HepG2 (cell line): ENCODE results near the gene ART3. TPM values are rescaled to one million over a fixed set of nuclear protein-coding genes. Genes with fewer than 3 reads are reported as not detected.

Source experiments
- ATAC-seq: fragments of 200-7000 bp; cut with Tn5 transposase; 3 replicates; pipeline ENCODE4 v1.9.1; 2020; ENCODE audit warnings: mild to moderate bottlenecking, moderate library complexity
- BruUV-seq: library from RNA; stranded (reverse); fragments of 400-500 nt; replicated peaks from 2 replicates; lab custom pipeline; 2021; lab: Mats Ljungman, UMichigan
- CTCF ChIA-PET: fragments of 300-600 bp; formaldehyde crosslinking; extraction: SDS; loops from one replicate; lab custom pipeline; 2021; ENCODE audit warnings: low total read pairs, inconsistent platforms, low intra/inter-chr PET ratio; lab: Yijun Ruan, JAX
- POLR2A ChIA-PET: fragments of 350-600 bp; sonication (Branson Sonifier 250); formaldehyde crosslinking; loops from one replicate; lab custom pipeline; 2020; ENCODE audit warnings: antibody characterized with exemption, inconsistent platforms; lab: Yijun Ruan, JAX
- DNase-seq: peaks from one replicate; pipeline ENCODE4 v3.0.0-alpha.2; 2015; ENCODE audit warnings: low spot score
- FAIRE-seq: peaks from 3 replicates; lab custom pipeline; 2011; peaks lifted over from hg19 to GRCh38; lab: Jason Lieb, UNC
- H2AFZ ChIP-seq: one replicate; pipeline ENCODE4 v1.6.1; 2011; ENCODE audit warnings: low read length, inconsistent platforms
- H3K27ac ChIP-seq: fragments of 300-600 bp; 3 replicates; pipeline ENCODE4 v1.8.0; 2011; ENCODE audit warnings: mixed run types, mild to moderate bottlenecking, mixed read lengths, low read length, inconsistent platforms; ENCODE audit not compliant: insufficient read depth; ENCODE audit errors: extremely low read length
- H3K27me3 ChIP-seq, 2 experiments: fragments of 200-600 bp in 1 of 2; 2 replicates in 1 of 2; 3 replicates in 1 of 2; pipeline versions ENCODE4 v1.6.0 to v1.8.0; 2011; ENCODE audit warnings: low read length in 2 of 2, mild to moderate bottlenecking in 2 of 2, moderate library complexity in 2 of 2, inconsistent platforms in 1 of 2; ENCODE audit not compliant: insufficient read depth in 2 of 2, control insufficient read depth in 1 of 2
- H3K36me3 ChIP-seq, 2 experiments: fragments of 200-600 bp in 1 of 2; replicated peaks in 1 of 2; 2 replicates in 1 of 2; 3 replicates in 1 of 2; pipeline versions ENCODE4 v1.5.1 to v1.8.0; 2011; ENCODE audit warnings: low read length in 2 of 2, inconsistent platforms in 1 of 2; ENCODE audit not compliant: insufficient read depth in 2 of 2, control insufficient read depth in 1 of 2
- H3K4me1 ChIP-seq: 2 replicates; pipeline ENCODE4 v1.5.1; 2012; ENCODE audit warnings: low read length, inconsistent platforms; ENCODE audit not compliant: insufficient read depth
- H3K4me2 ChIP-seq: 2 replicates; pipeline ENCODE4 v1.6.0; 2011; ENCODE audit warnings: low read depth, low read length, inconsistent platforms
- H3K4me3 ChIP-seq, 3 experiments: fragments of 200-600 bp in 1 of 3; sonication (generic), shearing (Covaris generic) in 1 of 3; replicated peaks in 1 of 3; 2 replicates each; pipeline ENCODE4 v1.5.1; 2011 to 2016; ENCODE audit warnings: low read length in 3 of 3, inconsistent platforms in 2 of 3, low read depth in 2 of 3, mild to moderate bottlenecking in 2 of 3, control low read depth in 1 of 3, mixed read lengths in 1 of 3; ENCODE audit not compliant: insufficient read depth in 1 of 3
- H3K79me2 ChIP-seq: one replicate; pipeline ENCODE4 v1.6.1; 2011; ENCODE audit warnings: low read length, inconsistent platforms; ENCODE audit not compliant: insufficient read depth
- H3K9ac ChIP-seq: 2 replicates; pipeline ENCODE4 v1.6.0; 2011; ENCODE audit warnings: mild to moderate bottlenecking, low read depth, low read length, inconsistent platforms; ENCODE audit not compliant: insufficient read depth
- H3K9me3 ChIP-seq: 2 replicates; pipeline ENCODE4 v1.5.1; 2012; ENCODE audit warnings: mild to moderate bottlenecking, low read length
- H4K20me1 ChIP-seq: 2 replicates; pipeline ENCODE4 v1.6.0; 2011; ENCODE audit warnings: inconsistent platforms, mild to moderate bottlenecking, low read length, moderate library complexity; ENCODE audit not compliant: insufficient read depth
- DBP ChIP-seq: sonication (generic); formaldehyde crosslinking; IDR thresholded peaks from 2 replicates; pipeline ENCODE4 v1.4.0; 2020; ENCODE audit warnings: missing genetic modification reagents; ENCODE audit errors: not compliant biosample characterization
- ETV5 ChIP-seq: IDR thresholded peaks from 2 replicates; pipeline ENCODE4 v1.6.1; 2018; ENCODE audit warnings: missing biosample characterization, missing genetic modification reagents, inconsistent platforms, borderline replicate concordance
- FOXJ3 ChIP-seq: sonication (generic); formaldehyde crosslinking; IDR thresholded peaks from 2 replicates; pipeline ENCODE4 v1.4.0; 2020; ENCODE audit warnings: missing genetic modification reagents, mild to moderate bottlenecking, borderline replicate concordance
- IRX3 ChIP-seq: sonication (generic); formaldehyde crosslinking; IDR thresholded peaks from 2 replicates; pipeline ENCODE4 v1.8.1; 2023; ENCODE audit warnings: mild to moderate bottlenecking, low read depth, missing genetic modification reagents, borderline replicate concordance
- PREB ChIP-seq: sonication (generic); formaldehyde crosslinking; IDR thresholded peaks from 2 replicates; pipeline ENCODE4 v1.4.0; 2020; ENCODE audit warnings: missing genetic modification reagents
- RBAK ChIP-seq: sonication (generic); formaldehyde crosslinking; IDR thresholded peaks from 2 replicates; pipeline ENCODE4 v1.5.1; 2020; ENCODE audit warnings: mild to moderate bottlenecking, missing genetic modification reagents
- SMAD3 ChIP-seq: sonication (generic); formaldehyde crosslinking; IDR thresholded peaks from 2 replicates; pipeline ENCODE4 v1.4.0; 2020; ENCODE audit warnings: missing genetic modification reagents
- TARDBP ChIP-seq: sonication (generic); formaldehyde crosslinking; IDR thresholded peaks from 2 replicates; pipeline ENCODE4 v1.8.0; 2022; ENCODE audit warnings: mild to moderate bottlenecking, missing genetic modification reagents
- ZNF17 ChIP-seq: sonication (generic); formaldehyde crosslinking; IDR thresholded peaks from 2 replicates; pipeline ENCODE4 v1.5.0; 2020; ENCODE audit warnings: mild to moderate bottlenecking, missing genetic modification reagents
- ZNF256 ChIP-seq: sonication (generic); formaldehyde crosslinking; conservative IDR thresholded peaks from 2 replicates; pipeline ENCODE4 v1.4.0; 2020; ENCODE audit warnings: missing genetic modification reagents
- ZNF292 ChIP-seq: sonication (generic); formaldehyde crosslinking; IDR thresholded peaks from 2 replicates; pipeline ENCODE4 v1.8.1; 2022; ENCODE audit warnings: mild to moderate bottlenecking, low read depth, missing genetic modification reagents, borderline replicate concordance
- ZNF713 ChIP-seq: sonication (generic); formaldehyde crosslinking; IDR thresholded peaks from 2 replicates; pipeline ENCODE4 v1.4.0; 2020; ENCODE audit warnings: mild to moderate bottlenecking, missing genetic modification reagents
- ZNF724P ChIP-seq: sonication (generic); formaldehyde crosslinking; IDR thresholded peaks from 2 replicates; pipeline ENCODE4 v1.8.0; 2022; ENCODE audit warnings: missing genetic modification reagents, borderline replicate concordance
- ZNF775 ChIP-seq: sonication (generic); formaldehyde crosslinking; IDR thresholded peaks from 2 replicates; pipeline ENCODE4 v1.4.0; 2020; ENCODE audit warnings: missing genetic modification reagents, mild to moderate bottlenecking, moderate library complexity, borderline replicate concordance
- in situ Hi-C: cut with HindIII; loops from 2 replicates; pipeline ENCODE4 v1.10.0; 2017; ENCODE audit warnings: low pct_unique_long_range_greater_than_20kb; ENCODE audit not compliant: extremely low pct_ligation_motif_present
- intact Hi-C: fragments of 100-400 bp; cut with micrococcal nuclease; formaldehyde crosslinking; loops from one replicate; pipeline ENCODE4 v1.10.0; 2022; ENCODE audit not compliant: unreplicated experiment
- polyA plus RNA-seq, 8 experiments: library from polyadenylated mRNA; depleted of rRNA in 3 of 8; stranded (reverse) in 7 of 8; unstranded in 1 of 8; fragments of >200 nt; fragmentation: Illumina TruSeq in 4 of 8; extraction: Trizol in 4 of 8; gene quantifications; 2 replicates each; pipeline versions ENCODE4 v1.2.1 to v1.2.3, GENCODE V29; 2011 to 2016; ENCODE audit warnings: low read depth in 4 of 8, missing spikeins in 1 of 8, mixed read lengths in 1 of 8; ENCODE audit not compliant: insufficient read depth in 1 of 8
- total RNA-seq, 5 experiments: library from RNA; depleted of rRNA; stranded (reverse); fragments of >200 nt; fragmentation: Illumina TruSeq; extraction: Trizol; gene quantifications; 2 replicates each; pipeline ENCODE4 v1.2.3, GENCODE V29; 2016; ENCODE audit warnings: low read depth in 1 of 5
- TF ChIP-seq, protein P1 (sequence below): sonication (generic); formaldehyde crosslinking; IDR thresholded peaks from 2 replicates; pipeline ENCODE4 v1.8.0; 2022; ENCODE audit warnings: mild to moderate bottlenecking, missing genetic modification reagents, moderate library complexity
- TF ChIP-seq, protein P2 (sequence below): sonication (generic); formaldehyde crosslinking; IDR thresholded peaks from 2 replicates; pipeline ENCODE4 v1.9.0; 2022; ENCODE audit warnings: missing genetic modification reagents, mild to moderate bottlenecking, borderline replicate concordance

Gene ART3
- total and polyA plus RNA-seq, 2 of the 13 experiments (the other 11 are each of a cell fraction or from before 2014, with no cell fraction given), result not detected

GRCh38 chr4:76144546-76144945 is 70.0 kb downstream of the ART3 start:
- no peaks in the 10 kb centered on the region for H3K9me3 ChIP-seq
- intact Hi-C loops, result no loop called here
- H3K9ac ChIP-seq, result no peak overlapping the region
- no peak overlapping the region for H3K4me2 ChIP-seq
- H3K27ac ChIP-seq, result no peak overlapping the region
- no TSS peak for BruUV-seq
- no peaks in the 10 kb centered on the region; a peak in 1 of 5 replicates for H3K27me3 ChIP-seq
- in situ Hi-C loops, result no loop called here
- DNase-seq, result no peak
- peaks cover 67% of the 10 kb centered on the region for H3K79me2 ChIP-seq
- ATAC-seq, result no peak
- POLR2A ChIA-PET, result no interaction called here
- H2AFZ ChIP-seq, result no peak overlapping the region
- CTCF ChIA-PET, result no interaction called here
- H3K36me3 ChIP-seq, result peaks cover 3 to 35% of the 10 kb centered on the region in 2 experiments; a peak in 4 of 5 replicates
- H3K4me3 ChIP-seq, result no peak overlapping the region
- FAIRE-seq, result no peak
- peaks cover 17% of the 10 kb centered on the region for H4K20me1 ChIP-seq
- peaks cover 19% of the 10 kb centered on the region for H3K4me1 ChIP-seq
- TF ChIP-seq PREB, result no peak
- no peak for TF ChIP-seq DBP
- TF ChIP-seq, protein P1, sequence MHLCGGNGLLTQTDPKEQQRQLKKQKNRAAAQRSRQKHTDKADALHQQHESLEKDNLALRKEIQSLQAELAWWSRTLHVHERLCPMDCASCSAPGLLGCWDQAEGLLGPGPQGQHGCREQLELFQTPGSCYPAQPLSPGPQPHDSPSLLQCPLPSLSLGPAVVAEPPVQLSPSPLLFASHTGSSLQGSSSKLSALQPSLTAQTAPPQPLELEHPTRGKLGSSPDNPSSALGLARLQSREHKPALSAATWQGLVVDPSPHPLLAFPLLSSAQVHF, result no peak
- no peak for TF ChIP-seq SMAD3 (CRISPR knock-in tag)
- TF ChIP-seq ZNF724P, result no peak
- no peak for TF ChIP-seq ZNF713 (CRISPR knock-in tag)
- TF ChIP-seq ZNF17 (CRISPR knock-in tag), result no peak
- no peak for TF ChIP-seq TARDBP (CRISPR knock-in tag)
- TF ChIP-seq, protein P2, sequence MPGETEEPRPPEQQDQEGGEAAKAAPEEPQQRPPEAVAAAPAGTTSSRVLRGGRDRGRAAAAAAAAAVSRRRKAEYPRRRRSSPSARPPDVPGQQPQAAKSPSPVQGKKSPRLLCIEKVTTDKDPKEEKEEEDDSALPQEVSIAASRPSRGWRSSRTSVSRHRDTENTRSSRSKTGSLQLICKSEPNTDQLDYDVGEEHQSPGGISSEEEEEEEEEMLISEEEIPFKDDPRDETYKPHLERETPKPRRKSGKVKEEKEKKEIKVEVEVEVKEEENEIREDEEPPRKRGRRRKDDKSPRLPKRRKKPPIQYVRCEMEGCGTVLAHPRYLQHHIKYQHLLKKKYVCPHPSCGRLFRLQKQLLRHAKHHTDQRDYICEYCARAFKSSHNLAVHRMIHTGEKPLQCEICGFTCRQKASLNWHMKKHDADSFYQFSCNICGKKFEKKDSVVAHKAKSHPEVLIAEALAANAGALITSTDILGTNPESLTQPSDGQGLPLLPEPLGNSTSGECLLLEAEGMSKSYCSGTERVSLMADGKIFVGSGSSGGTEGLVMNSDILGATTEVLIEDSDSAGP (CRISPR knock-in tag), result no peak
- no peak for TF ChIP-seq FOXJ3 (CRISPR knock-in tag)
- TF ChIP-seq RBAK (CRISPR knock-in tag), result no peak
- no peak for TF ChIP-seq ETV5 (CRISPR knock-in tag)
- TF ChIP-seq ZNF256 (CRISPR knock-in tag), result no peak
- TF ChIP-seq IRX3, result no peak
- TF ChIP-seq ZNF292, result no peak
- no peak for TF ChIP-seq ZNF775 (CRISPR knock-in tag)
